Tibial nerve (tissue), 4 donors: Measurements from ENCODE around the gene CEACAM19. TPM values are rescaled to one million over a fixed set of nuclear protein-coding genes. Genes with fewer than 3 reads are reported as not detected.

Experiments used
- DNase-seq, 2 donors: peaks; one replicate each; pipeline ENCODE4 v3.0.0-alpha.2; 2019; ENCODE audit warnings: low spot score in 2 of 2
- H3K27ac ChIP-seq, 4 donors: fragments of 200-600 bp; sonication (generic) in 3 of 4; one replicate each; pipeline ENCODE4 v1.5.1; 2017 to 2019; ENCODE audit warnings: mild to moderate bottlenecking in 1 of 4
- H3K27me3 ChIP-seq, 2 donors: fragments of 200-600 bp; sonication (generic) in 1 of 2; one replicate each; pipeline versions ENCODE4 v1.5.1 to v1.6.0; 2017 to 2019
- H3K36me3 ChIP-seq, 3 donors: fragments of 200-600 bp; sonication (generic); one replicate each; pipeline ENCODE4 v1.5.1; 2018 to 2019
- H3K4me1 ChIP-seq, 4 donors: fragments of 200-600 bp; sonication (generic) in 3 of 4; one replicate each; pipeline ENCODE4 v1.5.1; 2017 to 2019
- H3K4me3 ChIP-seq, 4 donors: fragments of 200-600 bp; sonication (generic) in 3 of 4; one replicate each; pipeline ENCODE4 v1.5.1; 2017 to 2019; ENCODE audit warnings: mild to moderate bottlenecking in 1 of 4, moderate library complexity in 1 of 4
- H3K9me3 ChIP-seq, 4 donors: fragments of 200-600 bp; sonication (generic) in 3 of 4; one replicate each; pipeline ENCODE4 v1.5.1; 2017 to 2019
- CTCF ChIP-seq, 5 experiments: fragments of 200-600 bp in 3 of 5; fragments of 450-650 bp in 2 of 5; sonication (generic) in 3 of 5; IDR thresholded peaks; one replicate each; pipeline ENCODE4 v1.5.1; 2016 to 2019; ENCODE audit warnings: antibody characterized with exemption in 5 of 5, mild to moderate bottlenecking in 3 of 5, moderate library complexity in 2 of 5
- EP300 ChIP-seq, 2 donors: sonication (generic); formaldehyde crosslinking; IDR thresholded peaks; one replicate each; pipeline ENCODE4 v1.6.1; 2017; ENCODE audit warnings: antibody characterized with exemption in 2 of 2, mild to moderate bottlenecking in 1 of 2
- POLR2A ChIP-seq, 2 donors: fragments of 450-650 bp; IDR thresholded peaks; one replicate each; pipeline ENCODE4 v1.6.1; 2017; ENCODE audit warnings: antibody characterized with exemption in 2 of 2, mild to moderate bottlenecking in 2 of 2, moderate library complexity in 2 of 2
- WGBS, 2 donors: methylation state at CpG; one replicate each; pipeline ENCODE4 v1.1.5; 2018; 5-methylcytosine and 5-hydroxymethylcytosine counted together
- total RNA-seq, 4 donors: library from RNA; depleted of rRNA; stranded (reverse); fragments of >200 nt; gene quantifications; one replicate each; pipeline ENCODE4 v1.1.0, GENCODE V29; 2016

The CEACAM19 gene
- total RNA-seq, 4 donors from 2014 or later = 10.9 to 38.7 (median 15.4) TPM

GRCh38 chr19:44675521-44675920 lies 4.2 kb downstream of the CEACAM19 start:
- H3K9me3 ChIP-seq = no peaks in the 10 kb centered on the region
- WGBS, 2 donors = 80 to 89% methylated on average over 6 of the region's 6 CpGs
- H3K4me1 ChIP-seq = no peaks in the 10 kb centered on the region
- H3K27me3 ChIP-seq = no peaks in the 10 kb centered on the region
- peaks cover 0 to 58% (median 0%) of the 10 kb centered on the region in 3 donors for H3K36me3 ChIP-seq
- no peak overlapping the region for H3K27ac ChIP-seq
- TF ChIP-seq CTCF (IDR thresholded peaks at IDR 0.05) (no peak), EP300 (IDR thresholded peaks at IDR 0.05) (no peak), POLR2A (IDR thresholded peaks at IDR 0.05) (no peak)
- no peak for DNase-seq
- no peak overlapping the region for H3K4me3 ChIP-seq

GRCh38 chr19:44677019-44677811 lies 5.9 kb downstream of the CEACAM19 start:
- H3K36me3 ChIP-seq = peaks cover 0 to 74% (median 0%) of the 10 kb centered on the region in 3 donors
- H3K4me1 ChIP-seq = no peaks in the 10 kb centered on the region
- no peak overlapping the region for H3K4me3 ChIP-seq
- DNase-seq = no peak
- H3K27ac ChIP-seq = no peak overlapping the region
- no peaks in the 10 kb centered on the region for H3K27me3 ChIP-seq
- H3K9me3 ChIP-seq = no peaks in the 10 kb centered on the region
- TF ChIP-seq POLR2A (IDR thresholded peaks at IDR 0.05) (no peak), CTCF (IDR thresholded peaks at IDR 0.05) (no peak), EP300 (IDR thresholded peaks at IDR 0.05) (no peak)
- WGBS, 2 donors = 50 to 63% methylated on average over 8 of the region's 8 CpGs

- Histone ChIP-seq H3K36me3 (peaks cover 0 to 66% (median 0%) of the 10 kb centered on the region in 3 donors), H3K27me3 (no peaks in the 10 kb centered on the region), H3K4me3 (no peak overlapping the region), H3K27ac (no peak overlapping the region), H3K4me1 (peaks cover 0 to 9% (median 0%) of the 10 kb centered on the region in 4 donors), H3K9me3 (no peaks in the 10 kb centered on the region)
- no peak for DNase-seq
- TF ChIP-seq POLR2A (IDR thresholded peaks at IDR 0.05) = no peak
- TF ChIP-seq CTCF (IDR thresholded peaks at IDR 0.05) = no peak
- no peak for TF ChIP-seq EP300 (IDR thresholded peaks at IDR 0.05)
Observed at GRCh38 chr19:44680536-44680935, 9.3 kb downstream of the CEACAM19 start.

- no peak for DNase-seq
- no peak overlapping the region for H3K27ac ChIP-seq
- H3K4me1 ChIP-seq = peaks cover 0 to 9% (median 0%) of the 10 kb centered on the region in 4 donors
- H3K36me3 ChIP-seq = peaks cover 0 to 54% (median 0%) of the 10 kb centered on the region in 3 donors
- no peaks in the 10 kb centered on the region for H3K27me3 ChIP-seq
- no peaks in the 10 kb centered on the region for H3K9me3 ChIP-seq
- 79 to 80% methylated on average over 12 to 15 of the region's 15 CpGs for WGBS, 2 donors
- no peak overlapping the region for H3K4me3 ChIP-seq
- TF ChIP-seq EP300 (IDR thresholded peaks at IDR 0.05) (no peak), POLR2A (IDR thresholded peaks at IDR 0.05) (no peak), CTCF (IDR thresholded peaks at IDR 0.05) (no peak)
Observed at GRCh38 chr19:44681992-44682790, 10.9 kb downstream of the CEACAM19 start.

GRCh38 chr19:44682807-44683206 lies 11.5 kb downstream of the CEACAM19 start:
- H3K4me3 ChIP-seq = no peak overlapping the region
- no peaks in the 10 kb centered on the region for H3K27me3 ChIP-seq
- no peak overlapping the region for H3K27ac ChIP-seq
- H3K4me1 ChIP-seq = peaks cover 0 to 9% (median 0%) of the 10 kb centered on the region in 4 donors
- peaks cover 0 to 54% (median 0%) of the 10 kb centered on the region in 3 donors for H3K36me3 ChIP-seq
- WGBS, 2 donors = 81 to 95% methylated on average over 2 of the region's 2 CpGs
- TF ChIP-seq EP300 (IDR thresholded peaks at IDR 0.05) (no peak), CTCF (IDR thresholded peaks at IDR 0.05) (no peak), POLR2A (IDR thresholded peaks at IDR 0.05) (no peak)
- no peaks in the 10 kb centered on the region for H3K9me3 ChIP-seq
- no peak for DNase-seq
